WTC11 (cell line): ENCODE results near the gene FBXL16.

ENCODE experiments used
- ETV6 ChIP-seq: sonication (generic); formaldehyde crosslinking; IDR thresholded peaks from 2 replicates; pipeline ENCODE4 v1.8.1; 2022; ENCODE audit warnings: mild to moderate bottlenecking, missing genetic modification reagents
- IRF2 ChIP-seq: sonication (generic); formaldehyde crosslinking; IDR thresholded peaks from 2 replicates; pipeline ENCODE4 v1.8.0; 2022; ENCODE audit warnings: low read depth, missing genetic modification reagents, borderline replicate concordance
- JUN ChIP-seq: sonication (generic); formaldehyde crosslinking; IDR thresholded peaks from 2 replicates; pipeline ENCODE4 v1.8.0; 2023; ENCODE audit warnings: mild to moderate bottlenecking, missing genetic modification reagents
- KAT7 ChIP-seq: sonication (generic); formaldehyde crosslinking; IDR thresholded peaks from 2 replicates; pipeline ENCODE4 v1.8.1; 2023; ENCODE audit warnings: missing genetic modification reagents, mild to moderate bottlenecking, borderline replicate concordance
- NFYB ChIP-seq: sonication (generic); formaldehyde crosslinking; conservative IDR thresholded peaks from 2 replicates; pipeline ENCODE4 v1.8.0; 2022; ENCODE audit warnings: low read depth, missing genetic modification reagents
- NR3C1 ChIP-seq: sonication (generic); formaldehyde crosslinking; conservative IDR thresholded peaks from 2 replicates; pipeline ENCODE4 v1.8.1; 2023; ENCODE audit warnings: low read depth, mild to moderate bottlenecking, missing genetic modification reagents
- TP53 ChIP-seq: sonication (generic); formaldehyde crosslinking; IDR thresholded peaks from 2 replicates; pipeline ENCODE4 v1.8.1; 2023; ENCODE audit warnings: mild to moderate bottlenecking, missing genetic modification reagents
- ZNF219 ChIP-seq: sonication (generic); formaldehyde crosslinking; IDR thresholded peaks from 2 replicates; pipeline ENCODE4 v1.8.0; 2023; ENCODE audit warnings: missing genetic modification reagents, mild to moderate bottlenecking, borderline replicate concordance
- TF ChIP-seq, protein P1 (sequence below): sonication (generic); formaldehyde crosslinking; IDR thresholded peaks from 2 replicates; pipeline ENCODE4 v1.8.1; 2023; ENCODE audit warnings: mild to moderate bottlenecking, missing genetic modification reagents, moderate library complexity
- TF ChIP-seq, protein P2 (sequence below): fragments of 200-600 bp; IDR thresholded peaks from 2 replicates; pipeline ENCODE4 v1.8.0; 2022; ENCODE audit warnings: antibody characterized with exemption
- TF ChIP-seq, protein P3 (sequence below): sonication (generic); formaldehyde crosslinking; IDR thresholded peaks from 2 replicates; pipeline ENCODE4 v1.8.0; 2022; ENCODE audit warnings: mild to moderate bottlenecking, missing genetic modification reagents
- TF ChIP-seq, protein P4 (sequence below): sonication (generic); formaldehyde crosslinking; IDR thresholded peaks from 2 replicates; pipeline ENCODE4 v1.8.1; 2022; ENCODE audit warnings: low read depth, mild to moderate bottlenecking, moderate library complexity, missing genetic modification reagents, borderline replicate concordance

DNA sequence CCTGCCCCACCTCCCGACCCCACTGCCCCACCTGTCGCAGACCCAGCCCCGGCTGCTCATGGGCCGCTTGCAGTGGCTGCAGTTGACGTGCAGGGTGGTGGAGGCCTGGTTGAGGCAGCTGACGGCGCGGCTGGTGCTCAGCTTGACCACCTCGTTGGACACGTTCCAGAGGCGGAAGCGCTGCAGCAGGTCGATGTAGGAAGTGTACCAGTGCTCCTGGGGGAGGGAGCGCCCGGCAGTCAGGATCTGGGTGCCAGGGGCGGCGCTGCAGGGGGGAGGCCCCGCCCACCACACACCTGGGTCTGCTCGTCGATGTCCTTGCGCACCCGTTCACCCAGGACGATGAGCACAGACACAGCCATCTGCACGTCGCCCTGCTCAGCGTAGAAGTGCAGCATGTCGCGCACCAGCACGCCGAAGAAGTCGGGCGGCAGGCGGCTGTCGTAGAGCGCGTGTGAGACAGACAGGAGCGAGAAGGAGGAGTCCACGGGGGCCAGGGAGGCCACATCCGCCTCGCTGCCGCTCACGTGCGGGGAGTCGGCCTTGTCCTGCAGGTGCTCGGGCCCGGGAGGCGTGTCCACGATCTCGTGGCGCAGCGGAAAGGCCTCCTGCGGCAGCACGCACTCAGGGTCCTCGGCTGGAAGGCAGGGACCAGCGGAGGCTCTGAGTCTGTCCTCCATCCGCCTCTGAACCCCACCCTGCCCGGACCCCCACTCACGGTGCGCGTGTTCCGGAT is 20.5 kb downstream of the FBXL16 start:
- TF ChIP-seq NFYB (CRISPR knock-in tag) (no peak), JUN (no peak), IRF2 (CRISPR knock-in tag) (no peak), ETV6 (CRISPR knock-in tag) (no peak), NR3C1 (no peak), KAT7 (CRISPR knock-in tag) (no peak), ZNF219 (CRISPR knock-in tag) (no peak), TP53 (CRISPR knock-in tag) (no peak)
- TF ChIP-seq, protein P1, sequence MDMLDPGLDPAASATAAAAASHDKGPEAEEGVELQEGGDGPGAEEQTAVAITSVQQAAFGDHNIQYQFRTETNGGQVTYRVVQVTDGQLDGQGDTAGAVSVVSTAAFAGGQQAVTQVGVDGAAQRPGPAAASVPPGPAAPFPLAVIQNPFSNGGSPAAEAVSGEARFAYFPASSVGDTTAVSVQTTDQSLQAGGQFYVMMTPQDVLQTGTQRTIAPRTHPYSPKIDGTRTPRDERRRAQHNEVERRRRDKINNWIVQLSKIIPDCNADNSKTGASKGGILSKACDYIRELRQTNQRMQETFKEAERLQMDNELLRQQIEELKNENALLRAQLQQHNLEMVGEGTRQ (CRISPR knock-in tag): no peak
- TF ChIP-seq, protein P2, sequence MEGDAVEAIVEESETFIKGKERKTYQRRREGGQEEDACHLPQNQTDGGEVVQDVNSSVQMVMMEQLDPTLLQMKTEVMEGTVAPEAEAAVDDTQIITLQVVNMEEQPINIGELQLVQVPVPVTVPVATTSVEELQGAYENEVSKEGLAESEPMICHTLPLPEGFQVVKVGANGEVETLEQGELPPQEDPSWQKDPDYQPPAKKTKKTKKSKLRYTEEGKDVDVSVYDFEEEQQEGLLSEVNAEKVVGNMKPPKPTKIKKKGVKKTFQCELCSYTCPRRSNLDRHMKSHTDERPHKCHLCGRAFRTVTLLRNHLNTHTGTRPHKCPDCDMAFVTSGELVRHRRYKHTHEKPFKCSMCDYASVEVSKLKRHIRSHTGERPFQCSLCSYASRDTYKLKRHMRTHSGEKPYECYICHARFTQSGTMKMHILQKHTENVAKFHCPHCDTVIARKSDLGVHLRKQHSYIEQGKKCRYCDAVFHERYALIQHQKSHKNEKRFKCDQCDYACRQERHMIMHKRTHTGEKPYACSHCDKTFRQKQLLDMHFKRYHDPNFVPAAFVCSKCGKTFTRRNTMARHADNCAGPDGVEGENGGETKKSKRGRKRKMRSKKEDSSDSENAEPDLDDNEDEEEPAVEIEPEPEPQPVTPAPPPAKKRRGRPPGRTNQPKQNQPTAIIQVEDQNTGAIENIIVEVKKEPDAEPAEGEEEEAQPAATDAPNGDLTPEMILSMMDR: no peak
- TF ChIP-seq, protein P3, sequence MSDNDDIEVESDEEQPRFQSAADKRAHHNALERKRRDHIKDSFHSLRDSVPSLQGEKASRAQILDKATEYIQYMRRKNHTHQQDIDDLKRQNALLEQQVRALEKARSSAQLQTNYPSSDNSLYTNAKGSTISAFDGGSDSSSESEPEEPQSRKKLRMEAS (CRISPR knock-in tag): no peak
- TF ChIP-seq, protein P4, sequence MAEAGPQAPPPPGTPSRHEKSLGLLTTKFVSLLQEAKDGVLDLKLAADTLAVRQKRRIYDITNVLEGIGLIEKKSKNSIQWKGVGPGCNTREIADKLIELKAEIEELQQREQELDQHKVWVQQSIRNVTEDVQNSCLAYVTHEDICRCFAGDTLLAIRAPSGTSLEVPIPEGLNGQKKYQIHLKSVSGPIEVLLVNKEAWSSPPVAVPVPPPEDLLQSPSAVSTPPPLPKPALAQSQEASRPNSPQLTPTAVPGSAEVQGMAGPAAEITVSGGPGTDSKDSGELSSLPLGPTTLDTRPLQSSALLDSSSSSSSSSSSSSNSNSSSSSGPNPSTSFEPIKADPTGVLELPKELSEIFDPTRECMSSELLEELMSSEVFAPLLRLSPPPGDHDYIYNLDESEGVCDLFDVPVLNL (CRISPR knock-in tag): no peak
